GM21381 (cell line): ENCODE results near the gene FNDC3B.
"Not testable (repeated sequence)": the region's sequence is repeated elsewhere in the genome, so short reads cannot be mapped to it uniquely, and the experiment has no call there.

Source experiments
- ATAC-seq: cut with Tn5 transposase; IDR thresholded peaks from one replicate; pipeline ENCODE4 v1.9.1; 2021; ENCODE audit warnings: mild to moderate bottlenecking, moderate library complexity; ENCODE audit not compliant: unreplicated experiment

Gene FNDC3B

GRCh38 chr3:172039436-172040077 is at the start of gene FNDC3B:
FNDC3B (plus strand) TSS chr3:172039578; CDS start chr3:172112480, 72,902 bp downstream.
- ATAC-seq, result peak; percentile 71

- ATAC-seq, result not testable (repeated sequence)
These were observed 49.1 kb upstream of the FNDC3B start for GRCh38 chr3:171990239-171990638.

- ATAC-seq, result no peak
These were observed 48.2 kb upstream of the FNDC3B start for GRCh38 chr3:171991166-171991565.

GRCh38 chr3:171994646-171995428 is 44.5 kb upstream of the FNDC3B start:
- no peak for ATAC-seq

- ATAC-seq, result no peak
These were observed 43.9 kb upstream of the FNDC3B start for GRCh38 chr3:171995486-171995885.

GRCh38 chr3:171996178-171996817 is 43.1 kb upstream of the FNDC3B start:
- no peak for ATAC-seq

- ATAC-seq, result not testable (repeated sequence)
These were observed 40.6 kb upstream of the FNDC3B start for GRCh38 chr3:171998731-171999130.

- not testable (repeated sequence) for ATAC-seq
These were observed 37.8 kb upstream of the FNDC3B start for GRCh38 chr3:172001616-172002015.

GRCh38 chr3:172002512-172003078 is 36.8 kb upstream of the FNDC3B start:
- no peak for ATAC-seq

- no peak for ATAC-seq
These were observed 36.2 kb upstream of the FNDC3B start for GRCh38 chr3:172003146-172003545.

- ATAC-seq, result no peak
These were observed 32.4 kb upstream of the FNDC3B start for GRCh38 chr3:172007065-172007370.

- ATAC-seq, result no peak
These were observed 29.6 kb upstream of the FNDC3B start for GRCh38 chr3:172009803-172010202.

GRCh38 chr3:172012775-172013174 is 26.6 kb upstream of the FNDC3B start:
- ATAC-seq, result no peak

- ATAC-seq, result no peak
These were observed 25.2 kb upstream of the FNDC3B start for GRCh38 chr3:172014145-172014544.

GRCh38 chr3:172018364-172018763 is 21.0 kb upstream of the FNDC3B start:
- ATAC-seq, result no peak

GRCh38 chr3:172020763-172021162 is 18.6 kb upstream of the FNDC3B start:
- ATAC-seq, result no peak

- no peak for ATAC-seq
These were observed 18.2 kb upstream of the FNDC3B start for GRCh38 chr3:172021164-172021563.

- no peak for ATAC-seq
These were observed 17.5 kb upstream of the FNDC3B start for GRCh38 chr3:172021859-172022258.

GRCh38 chr3:172023915-172024314 is 15.5 kb upstream of the FNDC3B start:
- ATAC-seq, result no peak

- no peak for ATAC-seq
These were observed 14.7 kb upstream of the FNDC3B start for GRCh38 chr3:172024679-172025078.

- ATAC-seq, result no peak
These were observed 9.8 kb upstream of the FNDC3B start for GRCh38 chr3:172029425-172030098.
